Lower lobe of right lung (tissue), 2 donors: Measurements from ENCODE around the gene FYB1. TPM values are rescaled to one million over a fixed set of nuclear protein-coding genes. Genes with fewer than 3 reads are reported as not detected.

ENCODE experiments used
- ATAC-seq, 2 donors: fragments of 200-7000 bp; cut with Tn5 transposase; one replicate each; pipeline ENCODE4 v1.9.1; 2020 to 2022; ENCODE audit warnings: mild to moderate bottlenecking in 2 of 2, moderate library complexity in 2 of 2
- DNase-seq: peaks from one replicate; pipeline ENCODE4 v3.0.0-alpha.2; 2020
- H3K27ac ChIP-seq: fragments of 200-600 bp; one replicate; pipeline ENCODE4 v1.8.0; 2022
- H3K27me3 ChIP-seq: fragments of 200-600 bp; one replicate; pipeline ENCODE4 v1.8.0; 2022; ENCODE audit warnings: low read depth
- H3K36me3 ChIP-seq: fragments of 200-600 bp; one replicate; pipeline ENCODE4 v1.8.0; 2022; ENCODE audit warnings: mild to moderate bottlenecking
- H3K4me1 ChIP-seq: fragments of 200-600 bp; one replicate; pipeline ENCODE4 v1.8.0; 2022
- H3K4me3 ChIP-seq: fragments of 200-600 bp; one replicate; pipeline ENCODE4 v1.8.0; 2022; ENCODE audit warnings: mild to moderate bottlenecking
- H3K9me3 ChIP-seq: fragments of 200-600 bp; one replicate; pipeline ENCODE4 v1.8.0; 2022
- intact Hi-C: fragments of 100-400 bp; cut with DNase I; formaldehyde crosslinking; loops from one replicate; pipeline ENCODE4 v1.11.0; 2022
- total RNA-seq: library from RNA; stranded (reverse); fragmentation: NEBNext Ultra II Directional; extraction: Animal tissue kit (Norgen Biotek cat#: 25700); gene quantifications from one replicate; pipeline ENCODE4 v1.2.1, GENCODE V29; 2021
- TF ChIP-seq, protein P1 (sequence below): fragments of 200-600 bp; IDR thresholded peaks from one replicate; pipeline ENCODE4 v1.8.0; 2022; ENCODE audit warnings: antibody characterized with exemption, mild to moderate bottlenecking
- donor health status: DM: no; HTN: yes; CAD: no; lungs with severe emphysema.

The FYB1 gene
- total RNA-seq, 1 donor from 2014 or later, result 51.0 TPM

DNA sequence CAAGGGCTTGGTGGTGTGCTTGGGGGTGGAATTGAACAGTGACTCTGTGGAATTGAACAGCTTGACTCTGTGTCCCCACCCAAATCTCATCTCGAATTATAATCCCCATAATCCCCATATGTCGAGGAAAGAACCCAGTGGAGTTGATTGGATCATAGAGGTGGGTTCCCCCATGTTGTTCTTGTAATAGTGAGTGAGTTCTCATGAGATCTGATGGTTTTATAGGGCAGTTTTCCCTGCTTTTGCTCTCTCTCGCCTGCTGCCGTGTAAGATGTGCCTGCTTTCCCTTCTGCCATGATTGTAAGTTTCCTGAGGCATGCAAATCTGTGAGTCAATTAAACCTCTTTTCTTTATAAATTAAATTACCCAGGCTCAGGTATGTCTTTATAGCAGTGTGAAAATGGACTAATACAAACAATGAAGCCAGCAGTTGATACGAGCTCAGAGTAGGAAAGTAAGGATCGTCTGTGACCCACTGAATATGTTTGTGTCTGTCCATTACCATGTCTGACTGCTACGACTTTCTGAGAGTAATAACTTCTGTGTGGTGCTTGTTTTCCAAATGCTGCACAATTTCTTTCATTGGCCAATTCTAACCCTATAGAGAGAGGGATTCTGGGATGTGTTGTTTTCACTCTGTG lies 127.3 kb downstream of the FYB1 start:
- Histone ChIP-seq H3K27ac (no peak overlapping the region), H3K4me3 (no peak overlapping the region), H3K4me1 (no peaks in the 10 kb centered on the region), H3K36me3 (no peaks in the 10 kb centered on the region), H3K27me3 (no peaks in the 10 kb centered on the region), H3K9me3 (no peaks in the 10 kb centered on the region)
- no peak for DNase-seq
- TF ChIP-seq, protein P1, sequence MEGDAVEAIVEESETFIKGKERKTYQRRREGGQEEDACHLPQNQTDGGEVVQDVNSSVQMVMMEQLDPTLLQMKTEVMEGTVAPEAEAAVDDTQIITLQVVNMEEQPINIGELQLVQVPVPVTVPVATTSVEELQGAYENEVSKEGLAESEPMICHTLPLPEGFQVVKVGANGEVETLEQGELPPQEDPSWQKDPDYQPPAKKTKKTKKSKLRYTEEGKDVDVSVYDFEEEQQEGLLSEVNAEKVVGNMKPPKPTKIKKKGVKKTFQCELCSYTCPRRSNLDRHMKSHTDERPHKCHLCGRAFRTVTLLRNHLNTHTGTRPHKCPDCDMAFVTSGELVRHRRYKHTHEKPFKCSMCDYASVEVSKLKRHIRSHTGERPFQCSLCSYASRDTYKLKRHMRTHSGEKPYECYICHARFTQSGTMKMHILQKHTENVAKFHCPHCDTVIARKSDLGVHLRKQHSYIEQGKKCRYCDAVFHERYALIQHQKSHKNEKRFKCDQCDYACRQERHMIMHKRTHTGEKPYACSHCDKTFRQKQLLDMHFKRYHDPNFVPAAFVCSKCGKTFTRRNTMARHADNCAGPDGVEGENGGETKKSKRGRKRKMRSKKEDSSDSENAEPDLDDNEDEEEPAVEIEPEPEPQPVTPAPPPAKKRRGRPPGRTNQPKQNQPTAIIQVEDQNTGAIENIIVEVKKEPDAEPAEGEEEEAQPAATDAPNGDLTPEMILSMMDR, result no peak
- no peak for ATAC-seq
- intact Hi-C loops, result no loop called here

- intact Hi-C loops, result loop anchor here (10.0 kb wide), 1 partner anchor 89 kb away; no protein-coding TSS in a partner anchor
- ATAC-seq (no peak), DNase-seq (no peak)
- TF ChIP-seq, protein P1, result no peak
- H3K27me3 ChIP-seq, result no peaks in the 10 kb centered on the region
- H3K4me1 ChIP-seq, result peaks cover 9% of the 10 kb centered on the region
- H3K4me3 ChIP-seq, result no peak overlapping the region
- no peak overlapping the region for H3K27ac ChIP-seq
- no peaks in the 10 kb centered on the region for H3K9me3 ChIP-seq
- H3K36me3 ChIP-seq, result no peaks in the 10 kb centered on the region
These were observed 135.4 kb downstream of the FYB1 start for GRCh38 chr5:39083968-39084367.

- H3K4me1 ChIP-seq, result peaks cover 9% of the 10 kb centered on the region
- no peak overlapping the region for H3K27ac ChIP-seq
- H3K9me3 ChIP-seq, result no peaks in the 10 kb centered on the region
- no peak overlapping the region for H3K4me3 ChIP-seq
- no peaks in the 10 kb centered on the region for H3K36me3 ChIP-seq
- intact Hi-C loops, result loop anchor here (10.0 kb wide), 1 partner anchor 88 kb away; no protein-coding TSS in a partner anchor
- no peaks in the 10 kb centered on the region for H3K27me3 ChIP-seq
- DNase-seq, result no peak
- no peak for ATAC-seq
- TF ChIP-seq, protein P1, result no peak
These were observed 136.4 kb downstream of the FYB1 start for GRCh38 chr5:39082995-39083394.

DNA sequence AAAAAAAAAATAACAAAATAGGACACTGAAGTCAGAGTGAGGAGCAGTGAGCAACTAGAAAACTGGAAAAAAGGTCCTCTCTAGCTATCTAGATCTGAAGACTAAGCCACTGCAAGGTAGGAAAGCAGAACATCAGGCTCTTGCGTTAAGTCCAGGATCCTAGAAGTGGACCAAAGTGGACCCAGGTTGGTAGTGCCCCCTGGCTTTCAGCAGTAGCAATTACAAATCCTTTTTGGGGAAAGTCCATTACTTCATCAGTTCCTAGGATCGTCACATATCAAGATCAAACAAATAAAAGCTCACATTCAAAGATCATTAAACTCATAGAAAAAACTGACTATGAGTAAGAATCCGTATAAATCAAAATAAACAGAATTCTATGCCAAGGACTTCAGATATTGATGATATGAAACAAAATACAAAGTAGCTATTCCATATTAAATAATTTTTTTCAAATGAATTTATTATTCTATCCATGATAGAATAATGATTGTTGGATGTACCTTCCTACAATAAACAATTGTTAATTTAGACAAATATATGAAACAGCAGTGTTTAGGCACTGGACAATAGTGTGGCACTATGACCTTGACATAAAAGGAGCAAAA lies 138.7 kb downstream of the FYB1 start:
- Histone ChIP-seq H3K27me3 (no peaks in the 10 kb centered on the region), H3K4me3 (no peak overlapping the region), H3K27ac (no peak overlapping the region), H3K36me3 (no peaks in the 10 kb centered on the region), H3K9me3 (no peaks in the 10 kb centered on the region), H3K4me1 (peaks cover 27% of the 10 kb centered on the region)
- DNase-seq (no peak), ATAC-seq (peak; percentile 91 to 94)
- TF ChIP-seq, protein P1, result peak; percentile 84
- intact Hi-C loops, result loop anchor here (10.0 kb wide), 1 partner anchor 86 kb away; no protein-coding TSS in a partner anchor

DNA sequence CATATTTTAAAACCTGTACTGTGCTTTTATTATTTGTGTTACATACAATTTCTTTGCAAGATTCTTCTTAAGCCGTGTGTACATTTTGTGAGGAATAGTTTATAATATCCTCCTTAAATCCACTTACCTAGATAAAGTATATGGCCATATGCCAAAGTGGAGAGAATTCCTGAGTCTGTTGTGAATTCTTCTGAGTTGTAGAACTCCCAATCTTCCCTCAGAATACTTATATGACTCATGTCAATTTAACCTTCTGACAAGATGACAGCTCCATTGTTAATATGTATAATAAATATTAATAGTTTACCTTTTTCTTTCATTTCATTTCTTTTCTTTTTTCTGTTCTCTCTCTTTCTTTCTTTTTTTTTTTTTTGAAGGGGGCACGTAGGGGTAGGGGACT lies 139.2 kb downstream of the FYB1 start:
- TF ChIP-seq, protein P1, result no peak
- DNase-seq (no peak), ATAC-seq (no peak)
- intact Hi-C loops, result loop anchor here (10.0 kb wide), 1 partner anchor 85 kb away; no protein-coding TSS in a partner anchor
- Histone ChIP-seq H3K4me1 (peaks cover 32% of the 10 kb centered on the region), H3K9me3 (no peaks in the 10 kb centered on the region), H3K27me3 (no peaks in the 10 kb centered on the region), H3K4me3 (no peak overlapping the region), H3K27ac (no peak overlapping the region), H3K36me3 (no peaks in the 10 kb centered on the region)
